HG03469 (cell line): ENCODE data around the gene KPNA5.
"Not testable (repeated sequence)": the region's sequence is repeated elsewhere in the genome, so short reads cannot be mapped to it uniquely, and the experiment has no call there.

Experiments
- ATAC-seq: cut with Tn5 transposase; IDR thresholded peaks from one replicate; pipeline ENCODE4 v1.9.1; 2021; ENCODE audit warnings: mild to moderate bottlenecking, moderate library complexity, moderate number of reproducible peaks; ENCODE audit not compliant: unreplicated experiment

KPNA5 gene

DNA sequence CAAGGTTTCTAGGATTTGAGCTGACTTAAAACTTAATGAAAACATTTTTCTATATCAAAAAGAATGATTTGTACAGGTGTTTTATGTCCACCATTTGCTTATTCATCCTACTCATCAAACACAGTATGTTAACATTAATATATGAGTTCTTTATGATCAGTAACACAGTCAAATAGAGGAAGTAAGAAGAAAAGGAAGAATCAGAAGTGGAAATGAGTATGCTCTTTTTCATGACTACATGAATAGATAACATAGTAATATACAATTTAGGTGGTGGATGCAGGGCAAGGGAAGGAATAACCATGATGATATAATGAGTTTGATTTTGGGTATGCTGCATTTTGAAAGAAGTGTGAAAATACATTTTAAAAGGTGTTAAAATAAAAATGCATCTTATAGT, 16.5 kb downstream of the KPNA5 start:
- ATAC-seq, result peak; percentile 59

DNA sequence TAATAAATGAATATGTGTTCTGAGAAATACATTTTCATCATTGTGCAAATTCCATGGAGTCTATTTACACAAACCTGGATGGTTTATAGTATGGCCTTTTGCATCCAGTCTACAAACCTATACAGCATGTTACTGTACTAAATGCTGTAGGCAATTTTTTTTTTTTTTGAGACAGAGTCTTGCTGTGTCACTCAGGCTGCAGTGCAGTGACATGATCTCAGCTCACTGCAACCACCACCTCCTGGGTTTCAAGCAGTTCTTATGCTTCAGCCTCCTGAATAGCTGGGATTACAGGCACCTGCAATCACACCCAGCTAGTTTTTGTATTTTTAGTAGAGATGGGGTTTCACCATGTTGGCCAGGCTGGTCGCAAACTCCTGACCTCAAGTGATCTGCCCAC, 22.9 kb downstream of the KPNA5 start:
- ATAC-seq, result not testable (repeated sequence)

DNA sequence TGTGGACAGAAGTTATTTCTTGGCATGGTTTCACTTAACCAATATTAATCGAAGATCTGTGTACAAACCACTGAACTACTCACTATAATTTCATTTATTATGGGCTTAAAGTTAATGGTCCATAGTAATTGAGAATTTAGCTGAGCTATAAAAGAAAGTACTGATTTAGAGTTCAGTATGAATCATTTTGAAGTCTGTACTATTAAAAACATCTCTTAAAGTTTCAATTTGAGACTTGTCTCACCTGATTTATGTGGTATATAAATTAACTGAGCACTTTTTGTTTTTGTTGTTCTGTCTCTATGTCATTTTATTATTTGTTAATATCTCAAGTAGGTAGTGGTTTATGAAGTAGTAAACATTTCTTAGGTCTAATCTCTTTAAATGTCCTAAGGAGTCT, 24.9 kb downstream of the KPNA5 start:
- no peak for ATAC-seq

- no peak for ATAC-seq
Observed at GRCh38 chr6:116714296-116714695, 33.3 kb downstream of the KPNA5 start.

DNA sequence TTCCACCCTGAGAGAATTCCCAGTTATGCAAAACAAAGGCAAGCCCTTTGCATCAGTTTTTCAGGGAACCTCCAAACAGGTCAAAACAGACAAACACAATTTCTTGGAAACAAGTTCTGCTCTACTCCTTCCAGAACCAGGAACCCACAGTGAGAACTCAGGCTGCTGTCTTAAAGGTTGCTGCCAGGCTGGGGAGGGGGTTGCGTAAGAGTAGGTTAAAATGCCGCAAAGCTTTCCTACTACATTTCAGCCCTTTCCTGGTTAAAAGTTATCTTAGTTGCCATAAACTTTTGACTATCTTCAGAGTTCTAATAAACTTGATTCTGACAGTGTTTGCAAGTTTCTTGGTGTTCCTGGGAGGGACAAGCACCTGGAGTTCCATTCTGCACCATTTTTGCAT, 33.8 kb downstream of the KPNA5 start:
- no peak for ATAC-seq

DNA sequence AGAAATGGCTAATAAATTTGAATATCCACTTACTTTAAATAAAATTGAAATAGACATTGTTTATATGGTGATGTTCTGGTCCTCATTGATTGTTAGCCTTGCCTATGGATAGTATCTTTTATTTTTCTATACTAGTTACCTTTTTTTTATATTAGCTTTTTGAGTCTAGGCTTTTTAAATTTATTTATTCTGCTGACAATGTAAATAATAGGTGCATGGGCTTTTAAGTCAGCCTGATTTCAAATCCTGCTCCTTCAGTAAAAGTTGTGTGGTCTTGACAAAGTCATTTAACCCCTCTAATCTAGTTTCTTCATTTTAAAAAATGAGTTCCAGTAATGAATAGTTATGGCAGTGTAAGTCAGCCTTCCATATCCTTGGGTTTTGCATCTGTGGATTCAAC, 45.9 kb downstream of the KPNA5 start:
- ATAC-seq, result no peak

- ATAC-seq, result no peak
Observed at GRCh38 chr6:116730513-116730912, 49.5 kb downstream of the KPNA5 start.

DNA sequence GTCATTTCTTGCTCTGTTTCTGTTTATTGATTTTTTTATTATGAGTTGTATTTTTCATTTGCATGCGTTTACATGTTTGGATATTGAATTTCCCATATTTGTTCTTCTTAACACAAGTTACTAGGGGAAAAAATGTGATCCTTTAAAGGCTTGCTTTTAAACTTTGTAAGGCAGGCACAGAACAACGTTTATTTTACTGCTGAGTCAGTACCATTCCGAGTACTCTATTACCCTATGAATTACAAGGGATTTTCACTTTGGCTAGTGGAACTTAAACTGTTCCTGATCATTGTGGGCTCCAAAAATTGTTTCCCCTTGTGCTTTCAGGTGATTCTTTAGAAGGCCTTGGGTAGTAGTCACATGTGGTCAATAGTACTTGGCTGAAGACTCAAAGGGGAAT, 56.0 kb downstream of the KPNA5 start:
- no peak for ATAC-seq

DNA sequence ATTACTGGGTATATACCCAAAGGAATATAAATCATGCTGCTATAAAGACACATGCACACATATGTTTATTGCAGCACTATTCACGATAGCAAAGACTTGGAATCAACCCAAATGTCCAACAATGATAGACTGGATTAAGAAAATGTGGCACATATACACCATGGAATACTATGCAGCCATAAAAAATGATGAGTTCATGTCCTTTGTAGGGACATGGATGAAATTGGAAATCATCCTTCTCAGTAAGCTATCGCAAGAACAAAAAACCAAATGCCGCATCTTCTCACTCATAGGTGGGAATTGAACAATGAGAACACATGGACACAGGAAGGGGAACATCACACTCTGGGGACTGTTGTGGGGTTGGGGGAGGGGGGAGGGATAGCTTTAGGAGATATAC, 59.5 kb downstream of the KPNA5 start:
- not testable (repeated sequence) for ATAC-seq

DNA sequence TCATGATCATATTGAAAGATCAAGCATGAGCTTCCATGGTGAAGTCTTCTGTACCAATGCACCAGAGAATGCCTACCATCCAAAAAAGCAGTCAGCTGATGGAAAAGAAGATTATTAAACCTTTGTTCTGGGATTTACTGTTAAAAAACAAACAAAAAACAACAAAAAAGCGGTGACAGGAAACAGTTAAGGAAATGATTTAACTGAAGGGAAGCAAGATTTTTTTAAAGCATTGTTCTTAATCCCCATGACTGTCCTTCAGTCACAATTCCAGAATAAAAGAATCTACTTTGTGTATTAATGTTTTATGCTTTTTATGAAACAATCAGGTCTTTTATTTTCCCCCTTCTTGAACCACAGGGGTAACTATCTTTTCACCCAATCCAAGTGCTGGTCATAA, 60.6 kb downstream of the KPNA5 start:
- ATAC-seq, result no peak

- ATAC-seq, result no peak
Observed at GRCh38 chr6:116745176-116745575, 64.2 kb downstream of the KPNA5 start.

- ATAC-seq, result no peak
Observed at GRCh38 chr6:116761779-116762178, 80.8 kb downstream of the KPNA5 start.

- no peak for ATAC-seq
Observed at GRCh38 chr6:116762235-116762634, 81.2 kb downstream of the KPNA5 start.

- no peak for ATAC-seq
Observed at GRCh38 chr6:116763048-116763447, 82.0 kb downstream of the KPNA5 start.

DNA sequence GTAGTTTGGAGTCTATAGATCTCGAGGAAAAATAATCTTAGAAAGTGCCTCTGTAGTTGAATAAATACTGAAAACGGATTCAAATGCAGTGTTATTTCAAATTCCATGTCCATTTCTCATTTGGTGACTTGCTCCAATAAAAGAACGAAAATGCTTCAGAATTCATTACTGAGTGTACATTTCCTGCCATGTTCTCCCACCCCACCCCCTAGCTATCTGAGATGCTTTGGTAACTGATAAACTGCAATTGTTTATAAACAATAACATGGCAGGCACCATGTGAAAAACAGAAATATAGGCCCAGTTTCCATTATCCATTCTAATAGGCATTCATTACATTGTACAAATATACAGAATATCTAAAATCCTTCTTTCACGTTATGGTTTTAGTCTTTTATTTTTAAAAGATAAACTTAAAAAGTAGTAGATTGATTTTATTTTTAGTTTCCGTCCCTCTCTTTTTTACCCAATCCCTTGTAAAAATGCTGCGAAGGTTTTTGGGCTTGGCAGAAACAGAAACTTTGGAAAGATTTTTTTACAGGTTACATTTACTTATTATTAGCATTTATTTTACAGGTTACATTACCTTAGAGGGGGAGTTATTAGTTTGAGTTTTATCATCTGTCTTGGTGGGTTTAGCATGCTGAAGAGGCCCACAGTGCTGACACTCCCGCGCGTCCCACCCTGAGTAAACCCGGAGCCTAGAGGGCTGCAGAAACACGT, 83.1 kb downstream of the KPNA5 start:
- ATAC-seq, result no peak

GRCh38 chr6:116764629-116764960, 83.6 kb downstream of the KPNA5 start:
- no peak for ATAC-seq

DNA sequence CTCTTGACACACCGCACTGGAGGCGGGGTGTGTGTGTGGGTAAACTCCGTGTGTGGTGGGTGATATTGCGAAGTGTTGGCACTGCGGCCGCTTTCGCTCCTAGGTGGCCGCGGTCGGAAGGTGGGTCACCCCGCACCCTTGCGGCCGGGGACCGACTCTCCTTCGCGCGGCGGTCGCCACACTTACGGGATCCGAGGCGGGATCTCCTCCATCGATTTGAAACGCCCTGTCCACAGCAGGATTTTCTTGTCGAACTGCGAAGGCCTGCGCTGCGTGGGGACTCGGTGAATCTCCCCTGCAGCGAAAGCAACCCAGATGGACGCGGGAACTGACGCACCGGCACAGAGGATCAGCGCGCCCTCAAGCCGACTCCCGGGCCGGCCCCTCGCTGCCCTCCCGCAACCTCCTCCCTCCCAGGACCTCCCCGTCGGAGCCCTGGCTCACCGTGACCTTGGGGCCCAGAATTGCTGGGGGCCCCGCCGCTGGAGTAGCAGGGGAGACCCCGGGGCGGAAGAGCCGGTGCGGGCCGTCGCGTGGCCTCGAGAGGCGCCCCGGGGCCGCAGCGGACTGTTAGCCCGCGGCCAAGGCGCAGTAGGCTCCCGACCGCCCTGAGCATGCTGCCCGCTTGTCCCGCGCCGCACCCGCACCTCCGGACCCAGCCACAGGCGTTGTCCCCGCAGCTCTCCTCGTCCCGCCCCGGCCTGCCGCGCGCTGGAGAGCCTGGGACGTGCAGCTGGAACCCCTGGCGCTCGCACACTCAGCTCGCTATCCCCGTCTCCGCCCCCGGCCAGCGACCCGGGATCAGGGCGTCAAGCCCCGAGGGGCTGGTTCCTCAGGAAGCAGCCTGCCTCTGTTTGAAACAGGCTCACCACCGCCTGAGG, 84.2 kb downstream of the KPNA5 start, which contains the start of gene FAM162B:
Gene FAM162B (minus strand): TSS at position 759 of the 881 bp plus-strand sequence. CDS start 143 bp downstream, at position 616.
- no peak for ATAC-seq

DNA sequence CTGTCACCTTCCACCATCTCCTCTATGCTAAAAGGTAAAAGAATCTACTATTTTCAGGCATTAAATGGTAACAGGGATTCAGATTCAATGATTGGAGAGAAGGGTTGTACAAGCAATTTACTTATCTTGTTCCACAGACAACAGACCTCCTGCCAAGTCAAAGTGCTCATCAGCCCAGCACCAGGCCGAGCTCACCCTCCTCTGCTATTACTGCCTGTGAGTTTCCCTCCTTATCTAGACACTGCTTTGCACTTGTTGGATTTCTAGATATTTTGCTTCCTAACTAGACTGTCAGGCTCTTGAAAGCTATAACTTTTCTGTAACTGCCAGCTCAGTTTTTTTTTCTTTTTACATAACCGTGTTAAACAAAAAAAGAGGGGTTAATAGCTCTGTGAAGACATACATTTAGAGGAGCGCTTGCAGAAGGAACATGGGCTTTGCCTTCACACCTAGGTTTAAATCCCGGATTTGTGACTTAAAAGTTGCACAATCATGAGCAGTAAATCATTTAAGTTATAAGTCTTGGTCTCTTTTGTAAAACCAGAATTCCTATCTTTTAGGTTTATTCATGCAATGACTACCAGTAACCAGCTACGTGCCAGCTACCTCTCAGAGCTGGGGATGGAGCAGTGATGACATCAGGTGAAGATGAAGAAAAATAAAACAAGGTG, 85.6 kb downstream of the KPNA5 start:
- no peak for ATAC-seq

DNA sequence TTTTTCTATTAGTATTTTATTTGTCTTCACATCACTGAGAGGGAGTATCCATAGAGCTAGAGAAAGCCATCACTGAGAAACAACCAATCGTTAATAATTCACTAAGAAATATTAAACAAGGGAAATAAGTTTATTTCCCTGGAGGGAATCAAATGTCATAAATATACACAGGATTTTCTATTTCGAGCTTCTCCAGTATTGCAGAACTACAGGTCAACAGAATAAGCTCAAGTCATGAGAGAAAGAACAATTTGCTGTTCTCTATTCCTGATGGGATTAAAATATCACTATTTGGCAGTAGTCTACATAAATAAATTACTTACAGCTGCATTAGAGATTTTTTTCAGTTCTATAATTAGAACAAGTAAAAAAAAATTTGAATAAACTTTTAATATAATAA, 86.7 kb downstream of the KPNA5 start:
- no peak for ATAC-seq

- ATAC-seq, result no peak
Observed at GRCh38 chr6:116772450-116772849, 91.4 kb downstream of the KPNA5 start.

DNA sequence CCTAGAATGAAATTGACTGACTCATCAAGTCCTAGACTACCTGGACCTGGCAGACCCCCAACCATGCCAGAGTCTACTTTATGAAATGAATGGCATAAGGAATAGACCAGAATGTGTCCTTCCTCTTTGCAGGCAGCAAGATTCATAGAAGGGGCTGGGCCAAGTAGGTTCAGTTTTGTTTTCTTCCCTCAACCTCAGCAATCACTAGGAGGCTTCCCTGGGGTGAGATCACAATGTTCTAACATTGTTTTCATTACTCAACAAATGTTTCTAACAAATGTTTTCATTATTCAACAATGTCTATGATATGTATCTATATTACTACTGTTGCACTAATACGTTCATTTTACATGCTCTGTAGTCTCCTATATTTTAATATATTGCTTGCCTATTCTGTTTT, 92.9 kb downstream of the KPNA5 start:
- no peak for ATAC-seq
